Stimulated activated naive B cell treated with anti-CD40 and anti-IgM and Interleukin-4, amounts not matched to agents 10 μg/mL and 1 μg/mL and 100 μg/mL, for 72 hours (primary cell): ENCODE data around the gene NEB.
"Not testable (repeated sequence)": the region's sequence is repeated elsewhere in the genome, so short reads cannot be mapped to it uniquely, and the experiment has no call there.

Experiments
- ATAC-seq, 2 donors: fragments of 150-1000 bp; cut with Tn5 transposase; replicated peaks; 2 replicates each; pipeline ENCODE4 v1.10.0; 2021; ENCODE audit warnings: moderate library complexity in 1 of 2
- DNase-seq: peaks from one replicate; pipeline ENCODE4 v3.0.0; 2021
- H3K27ac Mint-ChIP-seq: one replicate; pipeline ENCODE4 v1.8.0; 2022; ENCODE audit warnings: mild to moderate bottlenecking, mixed read lengths
- H3K27me3 Mint-ChIP-seq, 2 donors: one replicate each; pipeline ENCODE4 v1.8.0; 2022; ENCODE audit warnings: mixed read lengths in 2 of 2
- H3K36me3 Mint-ChIP-seq, 2 donors: one replicate each; pipeline ENCODE4 v1.8.0; 2022; ENCODE audit warnings: mixed read lengths in 2 of 2, mild to moderate bottlenecking in 1 of 2
- H3K4me1 Mint-ChIP-seq, 2 donors: one replicate each; pipeline ENCODE4 v1.8.0; 2022; ENCODE audit warnings: mixed read lengths in 2 of 2, mild to moderate bottlenecking in 1 of 2
- H3K4me3 Mint-ChIP-seq, 2 donors: one replicate each; pipeline ENCODE4 v1.8.0; 2022; ENCODE audit warnings: mild to moderate bottlenecking in 2 of 2, mixed read lengths in 2 of 2, moderate library complexity in 1 of 2
- H3K9me3 Mint-ChIP-seq, 2 donors: one replicate each; pipeline ENCODE4 v1.8.0; 2022; ENCODE audit warnings: mixed read lengths in 2 of 2, mild to moderate bottlenecking in 1 of 2

The NEB gene

GRCh38 chr2:151708788-151709187 is 25.5 kb downstream of the NEB start:
- DNase-seq: no peak
- no peak overlapping the region for H3K27ac Mint-ChIP-seq
- no peaks in the 10 kb centered on the region for H3K27me3 Mint-ChIP-seq
- H3K4me3 Mint-ChIP-seq: no peak overlapping the region
- no peaks in the 10 kb centered on the region for H3K9me3 Mint-ChIP-seq
- ATAC-seq: no peak
- H3K4me1 Mint-ChIP-seq: peaks cover 3 to 6% of the 10 kb centered on the region in 2 donors
- peaks cover 0 to 6% of the 10 kb centered on the region in 2 donors for H3K36me3 Mint-ChIP-seq

- Mint-ChIP-seq H3K4me3 (no peak overlapping the region), H3K27me3 (no peaks in the 10 kb centered on the region), H3K36me3 (peaks cover 0 to 6% of the 10 kb centered on the region in 2 donors), H3K4me1 (peaks cover 0 to 6% of the 10 kb centered on the region in 2 donors), H3K9me3 (no peaks in the 10 kb centered on the region), H3K27ac (no peak overlapping the region)
- no peak for ATAC-seq
- no peak for DNase-seq
Observed at GRCh38 chr2:151707857-151708256, 26.4 kb downstream of the NEB start.

GRCh38 chr2:151704480-151704961 is 29.8 kb downstream of the NEB start:
- not testable (repeated sequence) for ATAC-seq, H3K36me3 Mint-ChIP-seq, H3K27ac Mint-ChIP-seq, H3K9me3 Mint-ChIP-seq, H3K4me3 Mint-ChIP-seq, DNase-seq, H3K4me1 Mint-ChIP-seq, H3K27me3 Mint-ChIP-seq

GRCh38 chr2:151698134-151698533 is 36.1 kb downstream of the NEB start:
- not testable (repeated sequence) for DNase-seq, H3K36me3 Mint-ChIP-seq, H3K4me1 Mint-ChIP-seq, ATAC-seq, H3K27ac Mint-ChIP-seq, H3K9me3 Mint-ChIP-seq, H3K4me3 Mint-ChIP-seq, H3K27me3 Mint-ChIP-seq

- Mint-ChIP-seq H3K27ac (no peak overlapping the region), H3K36me3 (no peaks in the 10 kb centered on the region), H3K27me3 (no peaks in the 10 kb centered on the region), H3K4me3 (no peak overlapping the region), H3K9me3 (no peaks in the 10 kb centered on the region), H3K4me1 (no peaks in the 10 kb centered on the region)
- no peak for DNase-seq
- ATAC-seq: no peak
Observed at GRCh38 chr2:151695778-151696177, 38.5 kb downstream of the NEB start.

GRCh38 chr2:151691631-151692030 is 42.6 kb downstream of the NEB start:
- no peak for ATAC-seq
- Mint-ChIP-seq H3K36me3 (no peaks in the 10 kb centered on the region), H3K9me3 (no peaks in the 10 kb centered on the region), H3K4me1 (no peaks in the 10 kb centered on the region), H3K27me3 (no peaks in the 10 kb centered on the region), H3K4me3 (no peak overlapping the region), H3K27ac (no peak overlapping the region)
- no peak for DNase-seq

GRCh38 chr2:151688719-151689118 is 45.6 kb downstream of the NEB start:
- Mint-ChIP-seq H3K9me3 (no peaks in the 10 kb centered on the region), H3K4me3 (no peak overlapping the region), H3K27me3 (no peaks in the 10 kb centered on the region), H3K4me1 (no peaks in the 10 kb centered on the region), H3K36me3 (no peaks in the 10 kb centered on the region), H3K27ac (no peak overlapping the region)
- no peak for ATAC-seq
- DNase-seq: no peak

- DNase-seq (no peak), ATAC-seq (no peak)
- no peak overlapping the region for H3K27ac Mint-ChIP-seq
- H3K36me3 Mint-ChIP-seq: peaks cover 0 to 4% of the 10 kb centered on the region in 2 donors
- H3K27me3 Mint-ChIP-seq: no peaks in the 10 kb centered on the region
- no peak overlapping the region for H3K4me3 Mint-ChIP-seq
- no peaks in the 10 kb centered on the region for H3K4me1 Mint-ChIP-seq
- H3K9me3 Mint-ChIP-seq: no peaks in the 10 kb centered on the region
Observed at GRCh38 chr2:151682459-151683003, 51.7 kb downstream of the NEB start.

- peaks cover 6 to 7% of the 10 kb centered on the region in 2 donors for H3K4me1 Mint-ChIP-seq
- no peak overlapping the region for H3K4me3 Mint-ChIP-seq
- peaks cover 0 to 6% of the 10 kb centered on the region in 2 donors for H3K36me3 Mint-ChIP-seq
- ATAC-seq (no peak), DNase-seq (no peak)
- no peaks in the 10 kb centered on the region for H3K9me3 Mint-ChIP-seq
- H3K27me3 Mint-ChIP-seq: no peaks in the 10 kb centered on the region
- H3K27ac Mint-ChIP-seq: no peak overlapping the region
Observed at GRCh38 chr2:151681051-151681450, 53.2 kb downstream of the NEB start.

- H3K9me3 Mint-ChIP-seq: no peaks in the 10 kb centered on the region
Observed at GRCh38 chr2:151679994-151680393, 54.3 kb downstream of the NEB start.

GRCh38 chr2:151678849-151679248 is 55.4 kb downstream of the NEB start:
- H3K36me3 Mint-ChIP-seq: peaks cover 0 to 6% of the 10 kb centered on the region in 2 donors
- no peaks in the 10 kb centered on the region for H3K9me3 Mint-ChIP-seq
- H3K4me3 Mint-ChIP-seq: no peak overlapping the region
- no peak overlapping the region for H3K27ac Mint-ChIP-seq
- no peak for DNase-seq
- no peaks in the 10 kb centered on the region for H3K27me3 Mint-ChIP-seq
- no peak for ATAC-seq
- H3K4me1 Mint-ChIP-seq: peaks cover 6 to 23% of the 10 kb centered on the region in 2 donors

More at GRCh38 chr2:151679994-151680393, 54.3 kb downstream of the NEB start:
- Mint-ChIP-seq H3K27me3 (no peaks in the 10 kb centered on the region), H3K27ac (no peak overlapping the region), H3K4me1 (peaks cover 6 to 15% of the 10 kb centered on the region in 2 donors), H3K4me3 (no peak overlapping the region), H3K36me3 (peaks cover 0 to 6% of the 10 kb centered on the region in 2 donors)
- ATAC-seq: no peak
- no peak for DNase-seq

- ATAC-seq: no peak
- DNase-seq: no peak
- Mint-ChIP-seq H3K4me3 (no peak overlapping the region), H3K27ac (no peak overlapping the region), H3K9me3 (no peaks in the 10 kb centered on the region), H3K27me3 (no peaks in the 10 kb centered on the region), H3K36me3 (peaks cover 0 to 4% of the 10 kb centered on the region in 2 donors), H3K4me1 (peaks cover 12 to 32% of the 10 kb centered on the region in 2 donors)
Observed at GRCh38 chr2:151673016-151673415, 61.3 kb downstream of the NEB start.

GRCh38 chr2:151672277-151672676 is 62.0 kb downstream of the NEB start:
- H3K4me1 Mint-ChIP-seq: peaks cover 12 to 32% of the 10 kb centered on the region in 2 donors
- ATAC-seq: no peak
- H3K27me3 Mint-ChIP-seq: no peaks in the 10 kb centered on the region
- DNase-seq: no peak
- no peak overlapping the region for H3K4me3 Mint-ChIP-seq
- no peak overlapping the region for H3K27ac Mint-ChIP-seq
- no peaks in the 10 kb centered on the region for H3K36me3 Mint-ChIP-seq
- no peaks in the 10 kb centered on the region for H3K9me3 Mint-ChIP-seq

GRCh38 chr2:151670846-151671597 is 63.3 kb downstream of the NEB start:
- no peak for ATAC-seq
- Mint-ChIP-seq H3K36me3 (no peaks in the 10 kb centered on the region), H3K4me3 (no peak overlapping the region), H3K27me3 (no peaks in the 10 kb centered on the region), H3K9me3 (no peaks in the 10 kb centered on the region), H3K27ac (no peak overlapping the region), H3K4me1 (peaks cover 6 to 25% of the 10 kb centered on the region in 2 donors)
- no peak for DNase-seq

- no peak overlapping the region for H3K27ac Mint-ChIP-seq
- no peak for DNase-seq
- peaks cover 6 to 19% of the 10 kb centered on the region in 2 donors for H3K4me1 Mint-ChIP-seq
- peak in 1 of 2 donors; percentile 63 for ATAC-seq
- no peaks in the 10 kb centered on the region for H3K9me3 Mint-ChIP-seq
- H3K27me3 Mint-ChIP-seq: no peaks in the 10 kb centered on the region
- no peak overlapping the region for H3K4me3 Mint-ChIP-seq
- H3K36me3 Mint-ChIP-seq: no peaks in the 10 kb centered on the region
Observed at GRCh38 chr2:151670346-151670745, 63.9 kb downstream of the NEB start.
